ENCODE measurements around the gene KLK15.
"Not testable (repeated sequence)": the region's sequence is repeated elsewhere in the genome, so short reads cannot be mapped to it uniquely, and the experiment has no call there.

Gene KLK15

GRCh38 chr19:50820086-50820485, 13.3 kb downstream of the KLK15 start:
- DNase-seq: no peak

- no peak for DNase-seq
Observed at GRCh38 chr19:50819636-50820035, 13.7 kb downstream of the KLK15 start.

- DNase-seq: no peak
Observed at GRCh38 chr19:50818859-50819472, 14.4 kb downstream of the KLK15 start.

GRCh38 chr19:50817941-50818858, 15.2 kb downstream of the KLK15 start:
- peak; percentile 32 to 50 for DNase-seq

- no peak for DNase-seq
Observed at GRCh38 chr19:50815439-50815838, 17.9 kb downstream of the KLK15 start.

GRCh38 chr19:50814883-50815282, 18.5 kb downstream of the KLK15 start:
- no peak for DNase-seq

GRCh38 chr19:50812474-50812873, 20.9 kb downstream of the KLK15 start:
- DNase-seq: no peak

GRCh38 chr19:50811622-50812238, 21.6 kb downstream of the KLK15 start:
- not testable (repeated sequence) for DNase-seq

GRCh38 chr19:50808856-50809255, 24.5 kb downstream of the KLK15 start:
- no peak for DNase-seq

GRCh38 chr19:50804420-50805272, 28.7 kb downstream of the KLK15 start:
- DNase-seq: peak; percentile 99

- peak in 1 of 2 donors; percentile 36 for DNase-seq
Observed at GRCh38 chr19:50803633-50804419, 29.5 kb downstream of the KLK15 start.

- DNase-seq: no peak
Observed at GRCh38 chr19:50801107-50801506, 32.3 kb downstream of the KLK15 start.

- no peak for DNase-seq
Observed at GRCh38 chr19:50799547-50799851, 33.9 kb downstream of the KLK15 start.

GRCh38 chr19:50798659-50799546, 34.5 kb downstream of the KLK15 start:
- no peak for DNase-seq

- no peak for DNase-seq
Observed at GRCh38 chr19:50797781-50798658, 35.4 kb downstream of the KLK15 start.

- no peak for DNase-seq
Observed at GRCh38 chr19:50797429-50797780, 36.0 kb downstream of the KLK15 start.

GRCh38 chr19:50796634-50797428, 36.5 kb downstream of the KLK15 start:
- no peak for DNase-seq

- no peak for DNase-seq
Observed at GRCh38 chr19:50796128-50796633, 37.2 kb downstream of the KLK15 start.

GRCh38 chr19:50795664-50796073, 37.7 kb downstream of the KLK15 start:
- no peak for DNase-seq

All from CD4-positive, alpha-beta T cell treated with Interferon alpha-2 for 1 hour (primary cell).